IMR-90 (cell line): ENCODE results near the gene SLIT1. TPM values are rescaled to one million over a fixed set of nuclear protein-coding genes. Genes with fewer than 3 reads are reported as not detected.

Experiments used
- ATAC-seq: fragments of 200-7000 bp; cut with Tn5 transposase; 2 replicates; pipeline ENCODE4 v1.9.1; 2020; ENCODE audit warnings: low read depth, mild to moderate bottlenecking, moderate library complexity
- BruUV-seq: library from RNA; stranded (reverse); fragments of 400-500 nt; replicated peaks from 2 replicates; lab custom pipeline; 2021; lab: Mats Ljungman, UMichigan
- CTCF ChIA-PET: fragments of 300-600 bp; formaldehyde crosslinking; extraction: SDS; loops from one replicate; lab custom pipeline; 2021; ENCODE audit warnings: antibody characterized with exemption; lab: Yijun Ruan, JAX
- POLR2A ChIA-PET: fragments of 300-600 bp; sonication (Branson Sonifier 250); formaldehyde crosslinking; loops from one replicate; lab custom pipeline; 2022; ENCODE audit warnings: antibody characterized with exemption; ENCODE audit not compliant: unreplicated experiment; lab: Charles Lee
- DNase-seq: peaks from one replicate; pipeline ENCODE4 v3.0.0; 2013
- H2AFZ ChIP-seq: replicated peaks from 2 replicates; pipeline ENCODE3; 2013; ENCODE audit warnings: low read length, mild to moderate bottlenecking; ENCODE audit not compliant: poor library complexity
- H2AK5ac ChIP-seq: 2 replicates; pipeline ENCODE4 v1.6.1; 2013; ENCODE audit warnings: low read depth, low read length, inconsistent platforms
- H2AK9ac ChIP-seq: replicated peaks from 2 replicates; pipeline ENCODE3; 2013; ENCODE audit warnings: mild to moderate bottlenecking, low read depth, low read length, moderate library complexity; ENCODE audit not compliant: poor library complexity
- H2BK120ac ChIP-seq: 2 replicates; pipeline ENCODE4 v1.6.1; 2013; ENCODE audit warnings: low read depth, low read length, inconsistent platforms
- H2BK15ac ChIP-seq: 3 replicates; pipeline ENCODE4 v1.6.1; 2013; ENCODE audit warnings: low read depth, low read length, inconsistent platforms
- H2BK20ac ChIP-seq: 2 replicates; pipeline ENCODE4 v1.6.1; 2013; ENCODE audit warnings: low read depth, mild to moderate bottlenecking, inconsistent platforms, low read length, moderate library complexity
- H2BK5ac ChIP-seq: 2 replicates; pipeline ENCODE4 v1.6.1; 2013; ENCODE audit warnings: mild to moderate bottlenecking, low read depth, low read length, inconsistent platforms; ENCODE audit not compliant: poor library complexity, severe bottlenecking
- H3K14ac ChIP-seq: replicated peaks from 2 replicates; pipeline ENCODE4 v1.6.1; 2013; ENCODE audit warnings: low read depth, low read length, inconsistent platforms
- H3K18ac ChIP-seq: 2 replicates; pipeline ENCODE4 v1.6.1; 2013; ENCODE audit warnings: low read depth, low read length, control low read depth
- H3K23ac ChIP-seq: 2 replicates; pipeline ENCODE4 v1.6.1; 2013; ENCODE audit warnings: low read depth, low read length, inconsistent platforms
- H3K27ac ChIP-seq: 2 replicates; pipeline ENCODE4 v1.5.1; 2013; ENCODE audit warnings: mild to moderate bottlenecking, control low read depth, low read length; ENCODE audit not compliant: insufficient read depth
- H3K27me3 ChIP-seq: 2 replicates; pipeline ENCODE4 v1.6.1; 2013; ENCODE audit warnings: low read length; ENCODE audit not compliant: control insufficient read depth, insufficient read depth
- H3K36me3 ChIP-seq: 2 replicates; pipeline ENCODE4 v1.6.1; 2013; ENCODE audit warnings: low read length, mixed read lengths; ENCODE audit not compliant: control insufficient read depth, insufficient read depth
- H3K4ac ChIP-seq: 2 replicates; pipeline ENCODE4 v1.6.1; 2013; ENCODE audit warnings: low read depth, low read length, inconsistent platforms
- H3K4me1 ChIP-seq: 2 replicates; pipeline ENCODE4 v1.6.1; 2013; ENCODE audit warnings: low read length, mixed read lengths; ENCODE audit not compliant: control insufficient read depth, insufficient read depth
- H3K4me2 ChIP-seq: 2 replicates; pipeline ENCODE4 v1.6.1; 2013; ENCODE audit warnings: low read depth, mild to moderate bottlenecking, control low read depth, low read length, moderate library complexity
- H3K4me3 ChIP-seq: 2 replicates; pipeline ENCODE4 v1.5.1; 2013; ENCODE audit warnings: low read depth, mild to moderate bottlenecking, control low read depth, low read length, moderate library complexity; ENCODE audit not compliant: insufficient read depth
- H3K56ac ChIP-seq: 2 replicates; pipeline ENCODE4 v1.6.1; 2013; ENCODE audit warnings: low read length, inconsistent platforms; ENCODE audit not compliant: insufficient read depth; ENCODE audit errors: extremely low read depth
- H3K79me1 ChIP-seq, 2 experiments: 2 replicates each; pipeline ENCODE4 v1.6.1; 2013; ENCODE audit warnings: low read length in 2 of 2, inconsistent platforms in 1 of 2, low read depth in 1 of 2
- H3K9ac ChIP-seq: 2 replicates; pipeline ENCODE4 v1.6.1; 2013; ENCODE audit warnings: low read depth, low read length, control low read depth
- H3K9me1 ChIP-seq: 2 replicates; pipeline ENCODE4 v1.6.1; 2013; ENCODE audit warnings: low read length, inconsistent platforms; ENCODE audit not compliant: insufficient read depth
- H3K9me3 ChIP-seq: 2 replicates; pipeline ENCODE4 v1.6.1; 2013; ENCODE audit warnings: low read length; ENCODE audit not compliant: control insufficient read depth, insufficient read depth
- H4K20me1 ChIP-seq: 2 replicates; pipeline ENCODE4 v1.6.1; 2013; ENCODE audit warnings: low read length, inconsistent platforms; ENCODE audit not compliant: insufficient read depth
- H4K5ac ChIP-seq: 2 replicates; pipeline ENCODE4 v1.6.1; 2013; ENCODE audit warnings: mild to moderate bottlenecking, low read depth, low read length, control low read depth
- H4K8ac ChIP-seq, 2 experiments: 2 replicates each; pipeline ENCODE4 v1.6.1; 2013; ENCODE audit warnings: low read depth in 2 of 2, low read length in 2 of 2, control low read depth in 1 of 2, inconsistent platforms in 1 of 2
- H4K91ac ChIP-seq: 2 replicates; pipeline ENCODE4 v1.6.1; 2013; ENCODE audit warnings: low read depth, low read length, inconsistent platforms; ENCODE audit not compliant: insufficient read depth
- BHLHE40 ChIP-seq: fragments of 150-350 bp; IDR thresholded peaks from 2 replicates; pipeline ENCODE4 v1.6.1; 2016; ENCODE audit warnings: mild to moderate bottlenecking, low read depth, low read length
- CEBPB ChIP-seq: IDR thresholded peaks from 2 replicates; pipeline ENCODE4 v1.6.1; 2012; ENCODE audit warnings: low read depth, low read length, improper control_type of control experiment
- CHD1 ChIP-seq: IDR thresholded peaks from 2 replicates; pipeline ENCODE4 v1.6.1; 2012; ENCODE audit warnings: low read depth, low read length, improper control_type of control experiment
- CTCF ChIP-seq: conservative IDR thresholded peaks from 2 replicates; pipeline ENCODE4 v1.5.1; 2012; ENCODE audit warnings: mild to moderate bottlenecking, low read depth, low read length, improper control_type of control experiment
- ELK1 ChIP-seq: fragments of 150-350 bp; IDR thresholded peaks from 2 replicates; pipeline ENCODE4 v1.6.1; 2016; ENCODE audit warnings: low read depth, mild to moderate bottlenecking, low read length, moderate library complexity, borderline replicate concordance
- FOS ChIP-seq: fragments of 150-350 bp; IDR thresholded peaks from 2 replicates; pipeline ENCODE4 v1.6.1; 2016; ENCODE audit warnings: low read depth, low read length
- MAZ ChIP-seq: IDR thresholded peaks from 2 replicates; pipeline ENCODE4 v1.6.1; 2012; ENCODE audit warnings: low read depth, mild to moderate bottlenecking, low read length, improper control_type of control experiment, moderate library complexity, borderline replicate concordance
- MXI1 ChIP-seq: IDR thresholded peaks from 2 replicates; pipeline ENCODE4 v1.6.1; 2012; ENCODE audit warnings: low read depth, mild to moderate bottlenecking, low read length, moderate library complexity, borderline replicate concordance
- NFE2L2 ChIP-seq: fragments of 150-350 bp; IDR thresholded peaks from 2 replicates; pipeline ENCODE4 v1.6.1; 2016; ENCODE audit warnings: low read depth, mild to moderate bottlenecking, low read length
- POLR2A ChIP-seq: IDR thresholded peaks from 2 replicates; pipeline ENCODE4 v1.6.1; 2012; ENCODE audit warnings: mild to moderate bottlenecking, low read depth, low read length
- RAD21 ChIP-seq: IDR thresholded peaks from 2 replicates; pipeline ENCODE4 v1.6.1; 2012; ENCODE audit warnings: low read length, improper control_type of control experiment
- RFX5 ChIP-seq: IDR thresholded peaks from 2 replicates; pipeline ENCODE4 v1.8.0; 2012; ENCODE audit warnings: low read depth, mild to moderate bottlenecking, low read length, moderate library complexity
- SMC3 ChIP-seq: fragments of 150-350 bp; IDR thresholded peaks from 2 replicates; pipeline ENCODE4 v1.6.1; 2016; ENCODE audit warnings: low read depth, mild to moderate bottlenecking, antibody characterized with exemption, low read length, moderate library complexity
- USF2 ChIP-seq: fragments of 150-350 bp; IDR thresholded peaks from 2 replicates; pipeline ENCODE4 v1.6.1; 2017; ENCODE audit warnings: mild to moderate bottlenecking, antibody characterized with exemption, low read length, low read depth
- WGBS, 2 experiments: methylation state at CpG; one replicate each; pipeline versions ENCODE4 v1.1.5 to v1.1.7; 2013; ENCODE audit warnings: missing lambda C conversion rate in 2 of 2; ENCODE audit not compliant: insufficient read length in 1 of 2; ENCODE audit errors: extremely low coverage in 2 of 2; 5-methylcytosine and 5-hydroxymethylcytosine counted together
- dilution Hi-C: fragments of 300-500 bp; cut with HindIII; formaldehyde crosslinking; loops from one replicate; pipeline ENCODE4 v1.14.3; 2018; ENCODE audit warnings: low sequenced_read_pairs; ENCODE audit not compliant: unreplicated experiment
- in situ Hi-C: fragments of 300-500 bp; cut with MboI; formaldehyde crosslinking; loops from 3 replicates; pipeline ENCODE4 v1.14.3; 2019; ENCODE audit warnings: low sequenced_read_pairs, inconsistent platforms, mixed read lengths
- intact Hi-C: fragments of 100-400 bp; cut with micrococcal nuclease; formaldehyde crosslinking; loops from 2 replicates; pipeline ENCODE4 v1.10.0; 2022
- polyA plus RNA-seq, 3 experiments: library from polyadenylated mRNA; depleted of rRNA; stranded (reverse); fragments of >200 nt; gene quantifications; 2 replicates each; pipeline ENCODE4 v1.2.3, GENCODE V29; 2012; ENCODE audit warnings: low replicate concordance in 1 of 3
- total RNA-seq: library from RNA; depleted of rRNA; stranded (reverse); fragments of >200 nt; gene quantifications from 2 replicates; pipeline ENCODE4 v1.2.3, GENCODE V29; 2012

The SLIT1 gene
- total and polyA plus RNA-seq, 2 of the 4 experiments (the other 2 are of a cell fraction), result under 0.01 TPM

GRCh38 chr10:96973809-96974747 lies 211.7 kb downstream of the SLIT1 start:
- no peak overlapping the region for H3K56ac ChIP-seq
- H2BK5ac ChIP-seq, result no peak overlapping the region
- H3K36me3 ChIP-seq, result no peaks in the 10 kb centered on the region
- H3K23ac ChIP-seq, result no peak overlapping the region
- peaks cover 0 to 4% of the 10 kb centered on the region in 2 experiments; a peak in 1 of 4 replicates for H3K79me1 ChIP-seq
- POLR2A ChIA-PET, result no interaction called here
- dilution Hi-C loops, result no loop called here
- H2AK5ac ChIP-seq, result no peak overlapping the region
- no CpG with 5 or more reads among the region's 5 CpGs for WGBS, 2 experiments
- H3K9me3 ChIP-seq, result no peaks in the 10 kb centered on the region
- intact Hi-C loops, result no loop called here
- no peak overlapping the region for H2BK15ac ChIP-seq
- H4K20me1 ChIP-seq, result no peaks in the 10 kb centered on the region
- H3K4me1 ChIP-seq, result no peaks in the 10 kb centered on the region
- no peak overlapping the region for H3K14ac ChIP-seq
- no peak overlapping the region for H3K27ac ChIP-seq
- no peak overlapping the region for H4K8ac ChIP-seq
- H2AK9ac ChIP-seq, result no peak overlapping the region
- H3K9ac ChIP-seq, result no peak overlapping the region
- H2BK20ac ChIP-seq, result no peak overlapping the region
- no peak for ATAC-seq
- no TSS peak for BruUV-seq
- peak; percentile 15 for DNase-seq
- H3K9me1 ChIP-seq, result no peaks in the 10 kb centered on the region
- no peak overlapping the region for H2AFZ ChIP-seq
- CTCF ChIA-PET, result interaction anchor here (0.6 kb wide), 1 partner anchor 20 kb away, joined by 3 read pairs; no protein-coding TSS in a partner anchor
- H2BK120ac ChIP-seq, result no peak overlapping the region
- H4K91ac ChIP-seq, result no peak overlapping the region
- no peaks in the 10 kb centered on the region for H3K27me3 ChIP-seq
- H3K4me3 ChIP-seq, result no peak overlapping the region
- no peak overlapping the region for H3K4ac ChIP-seq
- no peak overlapping the region for H3K4me2 ChIP-seq
- no peak overlapping the region for H4K5ac ChIP-seq
- no peak overlapping the region for H3K18ac ChIP-seq
- in situ Hi-C loops, result no loop called here
- TF ChIP-seq NFE2L2, result no peak
- no peak for TF ChIP-seq MXI1
- TF ChIP-seq ELK1, result no peak
- TF ChIP-seq CTCF, result no peak
- TF ChIP-seq BHLHE40, result no peak
- no peak for TF ChIP-seq RAD21
- TF ChIP-seq FOS, result no peak
- TF ChIP-seq USF2, result no peak
- no peak for TF ChIP-seq POLR2A
- TF ChIP-seq RFX5, result no peak
- no peak for TF ChIP-seq CHD1
- no peak for TF ChIP-seq SMC3
- no peak for TF ChIP-seq CEBPB
- no peak for TF ChIP-seq MAZ
